Measurements from ENCODE around the gene FGF6.

GRCh38 chr12:4438834-4439596 lies 6.6 kb downstream of the FGF6 start:
- TF ChIP-seq TCF7L2 (IDR thresholded peaks at IDR 0.05; ENCODE audit: low read depth, low read length) = no peak
- no peak for TF ChIP-seq CTCF (IDR thresholded peaks at IDR 0.05)
